Stimulated activated CD8-positive, alpha-beta memory T cell treated with anti-CD3 and anti-CD28 coated beads, Interleukin-7, amount 100 ng/mL, for 24 hours (primary cell): Measurements from ENCODE around the gene SSR3.
"Not testable (repeated sequence)": the region's sequence is repeated elsewhere in the genome, so short reads cannot be mapped to it uniquely, and the experiment has no call there.

Experiments used
- DNase-seq: peaks from one replicate; pipeline ENCODE4 v3.0.0-alpha.2; 2020; ENCODE audit warnings: low read depth

The SSR3 gene

DNA sequence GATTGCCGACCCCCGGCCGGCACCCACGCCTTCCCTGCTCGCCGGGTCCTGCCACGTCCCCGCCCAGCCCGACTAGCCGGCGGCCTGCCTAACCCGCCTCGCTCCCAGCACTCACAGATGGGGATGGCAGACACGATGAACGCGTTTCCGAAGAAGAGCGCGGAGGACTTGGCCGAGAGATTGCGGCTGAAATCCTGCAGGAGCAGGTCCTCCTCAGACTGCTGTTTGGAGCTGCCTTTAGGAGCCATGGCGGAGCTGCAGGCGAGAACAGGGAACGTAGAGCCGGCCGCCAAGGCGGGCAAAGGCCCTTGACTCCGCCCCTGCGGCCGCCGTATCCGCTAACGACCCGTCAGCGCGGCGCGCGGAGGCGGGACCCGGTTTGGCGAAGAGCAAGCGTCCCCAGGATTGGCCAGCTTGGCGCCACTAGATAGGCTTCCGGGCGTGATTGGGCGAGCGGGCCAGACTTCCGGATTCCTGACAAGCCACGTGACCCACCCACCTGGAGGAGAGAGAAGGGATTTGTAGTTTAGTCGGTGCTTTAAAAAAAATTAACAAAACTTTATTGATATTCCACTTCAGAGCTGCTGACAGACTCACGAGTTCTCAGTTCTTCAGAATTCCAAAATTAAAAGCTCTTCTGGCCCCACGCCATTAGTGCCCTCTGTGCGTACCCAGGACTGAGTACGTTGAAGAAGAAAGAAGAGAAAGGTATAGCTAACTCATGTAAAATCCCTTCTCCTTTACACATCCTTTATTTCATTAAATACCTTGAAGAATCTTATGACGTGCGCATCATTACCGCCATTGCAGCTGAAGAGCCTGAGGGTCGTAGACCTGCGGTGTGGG is at the start of gene SSR3:
TSS of gene SSR3 (minus strand) at position 276 of the 846 bp plus-strand sequence. CDS start at position 248, 28 bp downstream.
- DNase-seq, result peak; percentile 97

DNA sequence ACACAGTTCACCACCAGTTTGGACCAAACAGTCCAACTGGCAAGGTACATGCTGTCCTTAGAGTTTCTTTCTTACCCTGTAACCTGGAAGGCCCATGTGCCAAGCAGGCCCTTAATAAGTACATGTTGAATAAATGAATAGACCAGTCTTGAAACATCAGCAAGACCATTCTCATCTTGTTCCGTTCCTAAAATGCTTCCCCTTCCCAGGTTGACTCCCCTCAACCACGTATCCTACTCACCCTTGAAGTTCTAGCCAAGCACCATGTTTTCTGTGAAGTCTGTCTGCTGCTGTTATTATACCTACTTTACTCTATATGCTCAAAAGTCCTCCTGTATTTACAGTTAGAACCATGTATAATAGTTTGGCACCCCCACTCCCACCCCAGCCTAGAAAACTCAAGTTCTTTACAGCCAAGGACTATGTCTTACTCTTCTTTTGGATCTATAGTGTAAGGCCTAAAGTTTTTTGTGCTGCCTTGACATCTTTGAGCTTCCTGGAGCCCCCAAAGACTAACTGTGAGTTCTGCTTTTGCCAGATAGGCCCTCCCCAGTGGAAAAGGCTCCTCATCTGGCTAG is 49.2 kb upstream of the SSR3 start:
- DNase-seq, result no peak

DNA sequence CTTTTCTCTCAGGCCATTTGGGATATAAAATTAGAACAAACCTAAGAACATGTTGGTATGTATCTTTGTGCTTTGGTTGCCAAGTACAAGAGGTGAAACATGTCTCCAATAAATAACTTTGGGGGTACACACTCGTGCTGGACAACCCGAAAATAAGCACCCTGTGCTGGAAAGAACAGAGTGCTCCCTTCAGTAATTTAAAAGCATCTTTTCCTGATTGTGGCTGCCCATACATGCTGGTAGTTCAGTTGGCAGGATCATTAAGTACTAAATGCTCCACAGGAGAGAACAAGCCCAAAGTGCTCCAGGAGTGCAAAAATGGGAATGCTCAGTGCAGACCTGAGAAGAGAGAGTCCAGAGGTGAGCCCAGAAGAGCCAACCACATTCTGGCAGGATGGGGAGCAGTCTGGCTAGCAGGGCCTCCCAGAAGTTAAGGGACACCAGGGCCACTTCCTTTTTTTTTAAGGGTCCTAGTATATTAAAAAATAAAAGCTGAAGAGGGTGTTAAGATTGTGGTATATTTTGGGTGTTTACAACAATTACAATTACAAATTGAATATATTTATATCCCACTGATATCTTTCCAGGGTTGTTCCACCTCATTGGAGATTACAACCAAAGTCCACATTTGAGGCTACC is 48.6 kb upstream of the SSR3 start:
- no peak for DNase-seq

DNA sequence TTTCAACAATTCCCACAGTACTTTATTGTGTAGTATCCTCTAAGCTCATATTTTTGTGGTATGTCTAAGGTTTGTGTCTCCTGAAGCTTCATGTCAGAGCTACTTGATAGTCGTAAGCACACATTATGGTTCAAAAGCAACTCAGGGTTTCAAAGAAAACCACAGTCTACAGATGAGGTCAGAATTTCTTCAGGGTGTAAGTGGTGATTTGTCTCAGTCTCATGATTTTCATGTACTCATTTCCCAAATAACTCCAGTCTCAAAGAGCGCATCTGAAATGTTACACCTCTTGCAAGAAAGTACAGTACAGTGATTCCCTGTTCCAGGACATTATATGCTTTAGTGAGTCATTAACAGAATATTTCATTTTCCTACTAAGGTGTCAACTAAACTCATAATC is 47.5 kb upstream of the SSR3 start:
- no peak for DNase-seq

DNA sequence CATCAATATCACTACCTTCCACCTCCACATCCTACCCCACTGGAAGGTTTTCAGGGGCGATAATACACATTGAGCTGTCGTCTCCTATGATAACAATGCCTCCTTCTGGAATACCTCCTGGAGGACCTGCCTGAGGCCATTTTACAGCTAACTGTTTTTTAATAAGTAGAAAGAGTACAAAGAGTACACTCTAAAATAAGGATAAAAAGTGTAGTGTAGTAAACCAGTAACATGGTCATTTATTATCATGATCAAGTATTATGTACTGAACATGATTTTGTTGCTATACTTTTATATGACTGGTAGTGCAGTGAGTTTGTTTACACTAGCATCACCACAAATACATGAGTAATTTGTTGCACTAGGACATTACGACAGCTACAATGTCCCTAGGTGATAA is 46.6 kb upstream of the SSR3 start:
- DNase-seq, result no peak

DNA sequence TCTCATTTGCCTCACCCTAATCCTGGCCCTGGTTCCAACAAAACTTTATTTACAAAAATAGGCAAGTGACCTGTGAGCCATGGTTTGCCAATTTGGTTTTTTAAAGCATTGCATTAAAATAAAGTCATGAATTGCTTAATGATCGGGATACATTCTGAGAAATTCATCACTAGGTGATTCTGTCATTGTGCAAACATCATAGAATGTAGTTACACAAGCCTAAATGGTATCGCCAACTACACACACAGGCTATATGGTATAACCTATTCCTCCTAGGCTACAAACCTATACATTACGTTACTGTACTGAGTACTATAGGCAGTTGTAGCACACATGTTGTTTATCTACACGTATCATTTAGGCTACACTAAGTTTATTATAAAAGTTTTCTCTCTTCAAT is 45.9 kb upstream of the SSR3 start:
- DNase-seq, result no peak

DNA sequence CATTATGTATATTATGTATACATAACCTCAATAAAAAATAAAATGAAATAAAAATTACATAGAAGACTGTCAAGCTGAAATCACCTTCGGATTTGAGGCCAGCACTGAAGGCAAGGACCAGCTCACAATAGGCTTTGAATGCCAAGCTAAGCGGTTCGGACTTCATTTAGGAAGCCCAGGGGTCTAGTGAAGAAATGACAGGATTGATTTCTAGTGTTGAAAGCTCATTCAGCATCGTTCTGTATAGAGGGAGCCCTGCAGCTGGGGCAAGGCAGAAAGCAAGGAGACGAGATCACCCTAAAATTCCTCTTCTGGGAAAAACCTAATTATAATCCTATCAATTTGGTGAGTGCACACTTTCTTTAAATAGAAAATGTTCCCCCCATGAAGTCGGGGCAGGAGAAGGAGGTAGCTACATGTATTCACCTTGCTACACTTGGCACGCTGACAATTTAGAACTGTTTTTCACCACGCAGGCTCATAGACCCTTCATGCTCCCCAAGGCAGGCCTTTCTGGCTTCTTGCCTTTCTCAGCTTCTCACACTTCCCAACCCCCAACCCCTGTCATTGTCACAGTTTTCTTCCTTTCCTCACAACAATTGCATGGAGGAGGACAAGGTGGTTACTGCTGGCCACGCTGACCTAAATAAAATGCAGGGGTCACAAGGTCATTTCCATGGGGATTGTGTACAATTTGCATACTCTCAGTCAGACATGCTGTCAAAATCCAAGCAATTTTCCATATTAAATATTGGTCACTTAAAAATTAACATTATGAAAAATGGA is 44.4 kb upstream of the SSR3 start:
- DNase-seq, result no peak

DNA sequence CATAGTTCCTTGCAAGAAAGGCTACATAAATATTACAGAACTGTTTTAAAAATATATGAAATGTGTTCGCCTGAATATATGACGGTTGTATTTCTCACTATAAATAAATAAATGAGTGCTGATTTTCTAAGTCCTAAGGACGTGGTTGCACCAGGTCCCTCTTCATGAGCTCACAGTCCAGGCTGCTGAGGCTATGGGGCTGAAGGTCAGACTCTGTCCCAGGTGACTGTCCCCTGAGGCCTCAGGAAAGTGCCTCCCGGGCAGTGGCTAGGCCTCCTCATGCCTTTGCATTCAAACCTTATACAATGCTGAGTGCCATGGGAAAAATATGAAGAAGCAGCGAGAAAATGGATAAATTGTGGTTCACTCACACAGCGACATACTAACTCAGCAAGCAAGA is 43.5 kb upstream of the SSR3 start:
- no peak for DNase-seq

DNA sequence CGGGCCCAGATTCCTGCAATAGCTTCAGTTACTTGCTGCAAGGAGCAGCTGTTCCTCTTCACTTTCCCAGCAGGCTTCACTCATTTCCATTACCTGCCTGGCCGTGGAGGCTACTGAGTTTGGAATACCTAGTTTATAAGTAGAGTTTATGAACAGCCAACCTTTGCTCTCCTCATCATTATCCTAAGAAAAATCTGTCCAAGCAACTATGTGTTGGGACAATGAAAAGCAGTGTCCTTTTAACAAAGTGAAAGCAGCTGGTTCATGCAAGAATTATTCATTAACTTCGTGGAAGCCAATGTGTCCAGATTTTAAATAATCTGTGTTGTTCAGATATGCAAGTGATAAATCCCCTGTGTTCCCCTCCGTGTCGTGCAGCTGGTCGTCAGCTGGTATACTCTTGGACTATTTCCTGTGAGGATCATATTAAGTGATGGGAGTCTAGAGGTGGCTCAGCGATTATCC is 39.3 kb upstream of the SSR3 start:
- DNase-seq, result no peak

DNA sequence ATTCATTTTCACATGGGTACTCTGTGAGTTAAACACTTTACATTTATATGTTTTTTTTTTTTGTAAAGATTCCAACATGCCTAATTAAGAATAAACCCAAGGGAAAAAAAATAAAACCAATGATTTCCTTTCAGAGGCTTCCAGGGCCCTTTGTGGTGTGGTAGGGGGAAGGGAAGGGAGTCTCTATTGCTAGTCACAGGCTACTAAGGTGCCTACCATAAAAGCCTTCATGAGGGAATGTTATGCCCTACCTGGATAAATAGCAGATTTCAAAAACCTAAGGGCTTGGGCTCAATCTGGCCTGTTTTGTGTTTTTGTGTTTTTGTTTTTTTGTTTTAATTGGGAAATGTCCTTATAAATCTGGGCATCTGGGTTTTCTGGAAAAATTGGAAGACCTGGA is 38.9 kb upstream of the SSR3 start:
- no peak for DNase-seq

DNA sequence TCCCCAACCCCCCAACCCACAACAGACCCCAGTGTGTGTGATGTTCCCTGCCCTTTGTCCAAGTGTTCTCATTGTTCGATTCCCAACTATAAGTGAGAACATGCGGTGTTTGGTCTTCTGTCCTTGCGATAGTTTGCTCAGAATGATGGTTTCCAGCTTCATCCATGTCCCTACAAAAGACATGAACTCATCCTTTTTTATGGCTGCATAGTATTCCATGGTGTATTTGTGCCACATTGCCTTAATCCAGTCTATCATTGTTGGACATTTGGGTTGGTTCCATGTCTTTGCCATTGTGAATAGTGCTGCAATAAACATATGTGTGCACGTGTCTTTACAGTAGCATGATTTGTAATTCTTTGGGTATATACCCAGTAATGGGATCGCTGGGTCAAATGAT is 34.9 kb upstream of the SSR3 start:
- not testable (repeated sequence) for DNase-seq

DNA sequence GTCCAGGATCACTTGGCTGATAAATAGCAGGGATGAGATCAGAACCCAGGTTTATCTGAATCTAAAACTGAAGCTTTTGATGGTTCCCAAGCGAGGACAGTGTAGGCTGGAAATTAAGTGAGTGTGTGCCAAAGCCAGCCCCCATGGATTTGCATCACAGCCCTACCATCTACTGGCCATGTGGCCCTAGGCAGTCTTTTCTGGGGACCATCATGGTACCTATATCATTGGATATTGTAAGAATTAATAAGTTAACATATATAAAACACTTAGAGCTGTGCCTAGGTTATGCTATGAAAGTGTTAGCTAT is 32.8 kb upstream of the SSR3 start:
- DNase-seq, result no peak

DNA sequence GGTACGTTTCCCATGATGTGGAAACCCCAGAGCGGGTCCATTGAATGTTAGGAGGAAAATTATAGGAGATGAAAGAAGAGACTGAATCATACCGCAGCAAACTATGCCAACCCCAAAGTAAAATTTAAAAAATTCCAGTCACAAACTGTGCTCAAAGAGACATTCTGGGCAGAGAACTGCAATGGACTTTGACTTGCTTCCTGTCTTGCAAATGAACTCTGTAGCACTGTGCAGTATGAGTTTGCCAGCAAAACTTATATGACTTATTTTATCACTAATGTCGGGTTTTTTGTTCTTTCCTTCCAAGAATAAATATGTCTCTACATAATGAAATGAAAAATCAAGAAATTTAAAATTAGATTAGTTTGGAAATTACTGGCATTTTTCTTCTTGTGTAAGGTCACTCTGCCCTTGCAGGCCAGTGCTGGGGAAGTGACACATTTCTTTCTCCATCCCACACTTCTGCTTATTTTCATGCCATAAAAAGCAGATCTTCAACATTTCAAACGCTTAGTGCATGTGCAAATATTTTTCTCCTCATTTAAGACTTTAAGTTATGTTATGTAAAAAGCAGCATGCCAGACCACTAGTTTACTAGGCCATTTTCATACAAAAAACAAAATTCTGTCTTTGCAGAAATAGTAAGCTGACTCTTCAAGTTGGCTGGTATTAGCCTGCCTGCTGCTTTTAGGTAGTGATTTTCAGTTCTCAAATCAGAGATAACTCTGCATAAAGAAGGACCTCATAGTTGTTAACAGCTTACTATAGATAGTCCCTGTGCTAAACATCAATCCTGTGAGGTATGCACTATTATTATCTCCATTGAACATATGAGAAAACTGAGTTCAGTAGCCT is 32.2 kb upstream of the SSR3 start:
- no peak for DNase-seq

DNA sequence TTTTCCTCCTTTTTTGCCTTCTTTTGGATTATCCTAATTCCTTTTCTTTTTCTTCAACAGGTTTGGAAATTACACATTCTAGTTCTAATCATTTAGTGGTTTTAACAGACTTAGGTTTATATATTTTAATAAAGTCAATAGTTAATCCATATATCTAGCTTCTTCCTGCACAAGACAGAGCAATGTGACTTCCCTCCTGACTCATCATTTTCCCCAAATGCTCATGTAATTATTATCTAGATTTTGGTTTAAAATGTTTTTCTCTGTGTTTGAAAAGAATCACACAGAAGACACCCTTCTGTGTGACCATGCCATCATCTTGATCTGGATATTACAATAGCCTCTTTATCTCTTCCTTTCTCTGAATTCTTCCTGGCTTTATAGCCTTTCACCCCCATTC is 28.6 kb upstream of the SSR3 start:
- DNase-seq, result no peak

DNA sequence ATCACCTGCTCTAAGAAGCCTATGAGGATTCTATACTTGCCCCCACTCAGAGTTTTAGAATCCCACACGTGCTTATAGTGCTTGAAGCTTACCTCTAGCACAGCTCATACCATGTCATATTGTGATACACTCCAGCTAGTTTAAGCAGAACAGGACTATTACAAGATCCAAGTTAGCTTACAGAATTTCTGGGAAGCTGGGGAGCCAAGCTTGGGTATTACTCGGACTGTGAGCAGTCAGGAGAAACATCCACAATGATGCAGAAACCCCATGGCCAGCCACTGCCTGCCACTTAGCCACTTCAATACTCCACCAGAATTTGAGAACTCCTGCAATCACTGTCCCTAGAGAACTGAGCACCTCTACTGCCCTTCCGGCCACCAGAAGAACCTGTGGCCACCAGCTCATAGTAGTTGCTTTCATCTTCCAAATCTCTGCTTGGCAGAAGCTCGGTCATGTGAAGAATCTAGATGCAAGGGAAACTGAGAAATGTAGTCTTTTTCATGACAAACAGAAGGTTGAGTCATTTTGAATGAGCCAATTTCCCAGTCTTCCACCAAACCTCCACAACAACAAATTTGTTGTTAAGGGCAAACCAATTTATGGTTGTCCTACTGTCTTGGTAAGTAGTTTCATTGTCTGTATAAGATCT is 27.7 kb upstream of the SSR3 start:
- DNase-seq, result no peak

DNA sequence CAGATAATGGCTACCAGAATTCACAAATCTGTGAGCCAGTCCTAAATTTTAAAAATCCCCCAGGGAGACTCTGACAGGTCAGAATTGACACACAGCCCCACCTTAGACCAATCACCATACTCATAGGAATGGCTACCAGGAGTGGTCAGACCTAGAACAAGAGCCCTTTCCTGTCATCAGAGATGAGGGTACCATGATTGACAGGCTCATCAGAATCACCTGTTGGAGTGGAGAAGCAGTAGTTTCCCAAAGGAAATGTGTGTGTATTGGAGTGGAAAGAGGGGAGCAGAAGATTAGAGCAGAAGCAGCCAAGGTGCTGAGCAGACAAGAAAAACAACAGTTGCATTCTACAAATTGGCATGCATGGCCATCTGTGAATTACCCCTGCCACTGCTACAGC is 27.0 kb upstream of the SSR3 start:
- no peak for DNase-seq

DNA sequence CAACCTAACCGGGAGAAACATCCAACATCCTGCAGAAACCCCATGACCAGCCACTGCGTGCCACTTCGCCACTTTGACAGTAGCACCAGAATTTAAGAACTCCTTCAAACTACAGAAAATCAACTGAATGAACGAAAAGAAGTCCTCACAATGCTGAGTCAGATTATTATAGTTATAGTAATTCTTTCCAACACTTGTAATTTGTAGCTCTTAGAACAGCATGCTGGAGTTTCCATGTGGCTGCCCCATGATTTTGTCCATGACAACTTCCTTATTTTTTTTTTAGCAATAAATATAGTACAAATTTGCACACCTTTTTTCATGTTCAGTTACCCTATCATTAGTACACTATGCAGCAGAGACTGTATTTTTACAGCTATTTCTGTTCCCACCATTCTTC is 26.1 kb upstream of the SSR3 start:
- DNase-seq, result no peak

DNA sequence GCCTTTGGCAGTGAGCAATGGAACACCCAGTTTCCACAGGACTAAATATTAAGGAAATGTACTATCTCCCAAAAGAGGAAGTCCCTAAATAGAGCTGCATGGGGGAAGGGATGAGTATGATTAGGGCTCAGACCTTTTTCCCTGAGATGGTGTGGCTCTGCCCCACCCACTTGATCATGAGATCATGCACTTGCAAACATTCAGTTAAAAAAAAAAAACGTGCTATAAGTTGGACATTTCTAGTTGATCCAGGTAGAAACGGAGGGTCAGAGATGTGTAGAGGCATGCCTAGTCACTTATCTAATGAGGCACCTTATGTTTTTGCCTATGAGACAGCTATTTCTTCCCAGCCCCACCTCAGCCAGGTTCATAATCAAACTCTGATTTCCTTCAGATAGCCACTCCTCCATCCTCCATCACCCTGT is 24.5 kb upstream of the SSR3 start:
- no peak for DNase-seq

DNA sequence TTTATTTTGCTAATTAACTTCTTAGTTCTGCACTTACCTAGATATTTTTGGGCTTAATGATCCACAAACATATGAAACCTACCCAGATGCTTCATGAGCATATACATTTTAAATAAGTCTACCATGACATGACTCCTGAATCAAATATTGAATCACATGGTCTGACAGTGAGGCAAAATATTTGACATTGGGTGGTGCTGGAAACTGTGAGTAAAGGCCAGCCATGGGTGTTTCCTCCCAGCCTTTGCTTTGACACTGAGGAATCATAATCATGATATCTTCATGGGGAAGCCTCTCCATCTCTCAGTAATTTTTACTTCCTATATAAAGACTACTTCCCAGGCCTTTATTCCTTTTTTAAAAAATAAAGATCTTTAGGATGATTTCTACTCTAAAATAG is 22.8 kb upstream of the SSR3 start:
- DNase-seq, result no peak

DNA sequence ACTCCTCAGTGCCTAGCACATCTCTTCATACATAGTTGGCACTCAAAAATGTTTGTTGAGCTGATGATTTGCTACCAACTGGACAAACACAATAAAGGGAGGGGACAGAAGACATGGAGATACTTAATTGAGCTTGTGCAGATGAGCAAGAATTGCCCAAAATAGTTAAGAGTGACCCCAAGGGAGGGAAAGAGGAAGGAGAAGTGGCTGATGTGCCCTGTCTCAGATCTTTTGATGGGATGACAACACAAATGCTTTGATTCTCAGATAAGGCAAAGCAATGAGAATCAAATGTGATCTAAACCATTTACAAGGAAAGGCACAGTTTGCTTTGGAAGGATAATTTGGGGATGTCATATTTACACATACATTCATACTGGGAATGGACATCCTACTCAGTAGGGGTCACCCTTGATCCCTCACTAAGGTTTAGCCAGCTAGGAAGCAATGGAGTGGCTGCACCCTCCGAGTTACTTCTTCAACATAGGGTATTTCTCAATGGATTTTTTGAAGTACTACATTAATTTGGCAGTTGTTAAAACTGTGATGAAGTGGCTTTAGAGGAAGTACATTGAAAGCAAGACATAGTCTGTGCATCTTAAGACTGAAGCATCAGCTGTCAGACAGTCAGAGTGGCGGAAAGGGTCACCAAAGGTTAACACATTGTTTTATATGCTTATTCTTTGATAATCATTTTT is 21.9 kb upstream of the SSR3 start:
- DNase-seq, result no peak

DNA sequence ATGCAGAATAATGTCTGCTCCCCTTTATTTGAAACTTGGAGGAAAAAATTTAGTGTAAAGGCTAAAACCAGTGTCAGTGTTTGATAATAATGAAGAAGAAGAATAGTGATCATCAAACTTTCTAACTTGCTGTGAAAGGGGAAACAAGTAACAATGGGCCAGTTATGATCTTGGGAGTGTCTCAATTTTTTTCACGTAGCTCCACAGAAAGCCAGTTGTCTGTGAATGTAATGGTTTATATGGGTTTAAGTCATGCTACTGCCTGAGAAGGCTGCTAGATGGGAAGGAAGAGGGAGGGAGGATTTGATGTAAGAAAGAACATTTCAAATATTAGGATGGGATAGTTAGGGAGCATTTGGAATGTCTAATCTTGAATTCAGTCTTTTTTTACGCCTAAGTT is 21.1 kb upstream of the SSR3 start:
- DNase-seq, result no peak
